Measurements from ENCODE around the gene KRT20. TPM values are rescaled to one million over a fixed set of nuclear protein-coding genes. Genes with fewer than 3 reads are reported as not detected.

Gene KRT20
- total and polyA plus RNA-seq, 9 donors = 0.05 to 4.2 (median 0.52) TPM; not detected in 5

DNA sequence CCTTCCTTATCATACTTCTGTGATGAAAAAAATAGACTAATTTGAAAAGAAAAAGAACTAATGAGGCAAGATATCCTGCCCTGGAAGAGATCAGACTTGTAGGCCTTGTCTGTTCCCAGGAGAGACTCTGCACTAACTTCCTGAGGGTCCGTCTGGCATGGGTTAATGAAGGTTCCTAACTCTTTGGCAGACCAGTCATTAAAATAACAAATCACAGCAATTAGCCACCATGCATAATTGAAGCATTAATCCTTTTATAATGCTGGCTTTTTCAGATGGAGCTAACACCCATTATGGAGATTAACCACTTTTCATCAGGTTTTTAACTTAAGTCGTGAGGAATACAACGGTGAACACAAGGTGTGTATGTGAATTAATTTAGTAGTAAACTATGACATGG is 52.2 kb downstream of the KRT20 start:
- 69 to 80% (median 70%) methylated on average over 3 of the region's 3 CpGs for WGBS, 3 donors
- Histone ChIP-seq H3K27me3 (no peaks in the 10 kb centered on the region), H3K4me1 (ENCODE audit: insufficient read depth) (no peaks in the 10 kb centered on the region), H3K27ac (no peak overlapping the region), H3K36me3 (no peaks in the 10 kb centered on the region), H3K9me3 (no peaks in the 10 kb centered on the region), H3K4me3 (no peak overlapping the region)
- TF ChIP-seq, protein P1, sequence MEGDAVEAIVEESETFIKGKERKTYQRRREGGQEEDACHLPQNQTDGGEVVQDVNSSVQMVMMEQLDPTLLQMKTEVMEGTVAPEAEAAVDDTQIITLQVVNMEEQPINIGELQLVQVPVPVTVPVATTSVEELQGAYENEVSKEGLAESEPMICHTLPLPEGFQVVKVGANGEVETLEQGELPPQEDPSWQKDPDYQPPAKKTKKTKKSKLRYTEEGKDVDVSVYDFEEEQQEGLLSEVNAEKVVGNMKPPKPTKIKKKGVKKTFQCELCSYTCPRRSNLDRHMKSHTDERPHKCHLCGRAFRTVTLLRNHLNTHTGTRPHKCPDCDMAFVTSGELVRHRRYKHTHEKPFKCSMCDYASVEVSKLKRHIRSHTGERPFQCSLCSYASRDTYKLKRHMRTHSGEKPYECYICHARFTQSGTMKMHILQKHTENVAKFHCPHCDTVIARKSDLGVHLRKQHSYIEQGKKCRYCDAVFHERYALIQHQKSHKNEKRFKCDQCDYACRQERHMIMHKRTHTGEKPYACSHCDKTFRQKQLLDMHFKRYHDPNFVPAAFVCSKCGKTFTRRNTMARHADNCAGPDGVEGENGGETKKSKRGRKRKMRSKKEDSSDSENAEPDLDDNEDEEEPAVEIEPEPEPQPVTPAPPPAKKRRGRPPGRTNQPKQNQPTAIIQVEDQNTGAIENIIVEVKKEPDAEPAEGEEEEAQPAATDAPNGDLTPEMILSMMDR (IDR thresholded peaks at IDR 0.05) = no peak
- intact Hi-C loops (cut with DNase I) = no loop called here
- DNase-seq = no peak

DNA sequence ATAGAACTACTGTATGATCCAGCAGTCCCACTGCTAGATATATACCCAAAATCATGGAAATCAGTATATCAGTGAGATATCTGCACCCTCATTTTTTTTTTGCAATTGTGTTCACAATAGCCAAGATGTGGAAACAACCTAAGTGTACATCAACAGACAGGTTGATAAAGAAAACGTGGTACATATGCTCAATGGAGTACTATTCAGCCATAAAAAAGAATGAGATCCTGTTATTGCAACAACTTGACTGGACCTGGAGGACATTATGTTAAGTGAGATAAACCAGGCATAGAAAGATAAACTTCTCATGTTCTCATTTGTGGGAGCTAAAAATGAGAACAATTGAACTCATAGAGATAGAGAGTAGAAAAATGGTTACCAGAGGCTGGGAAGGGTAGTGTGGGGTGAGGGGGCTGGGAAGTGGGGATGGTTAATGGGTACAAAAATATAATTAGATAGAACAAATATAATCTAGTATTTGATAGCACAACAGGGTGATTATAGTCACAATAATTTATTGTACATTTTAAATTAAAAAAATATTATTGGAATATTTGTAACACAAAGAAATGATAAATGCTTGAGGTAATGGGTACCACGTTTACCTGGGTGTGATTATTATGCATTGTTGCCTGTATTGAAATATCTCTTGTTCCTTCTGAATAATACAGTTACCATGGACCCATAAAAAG is 54.8 kb downstream of the KRT20 start:
- TF ChIP-seq, protein P1 (IDR thresholded peaks at IDR 0.05) = no peak
- no peak overlapping the region for H3K4me3 ChIP-seq
- H3K27ac ChIP-seq = no peak overlapping the region
- no peaks in the 10 kb centered on the region for H3K4me1 ChIP-seq (ENCODE audit: insufficient read depth)
- no peak for DNase-seq
- intact Hi-C loops (cut with DNase I) = no loop called here
- H3K36me3 ChIP-seq = no peaks in the 10 kb centered on the region
- WGBS, 3 donors = 86 to 94% (median 89%) methylated on average over 2 of the region's 2 CpGs
- no peaks in the 10 kb centered on the region for H3K27me3 ChIP-seq
- no peaks in the 10 kb centered on the region for H3K9me3 ChIP-seq

DNA sequence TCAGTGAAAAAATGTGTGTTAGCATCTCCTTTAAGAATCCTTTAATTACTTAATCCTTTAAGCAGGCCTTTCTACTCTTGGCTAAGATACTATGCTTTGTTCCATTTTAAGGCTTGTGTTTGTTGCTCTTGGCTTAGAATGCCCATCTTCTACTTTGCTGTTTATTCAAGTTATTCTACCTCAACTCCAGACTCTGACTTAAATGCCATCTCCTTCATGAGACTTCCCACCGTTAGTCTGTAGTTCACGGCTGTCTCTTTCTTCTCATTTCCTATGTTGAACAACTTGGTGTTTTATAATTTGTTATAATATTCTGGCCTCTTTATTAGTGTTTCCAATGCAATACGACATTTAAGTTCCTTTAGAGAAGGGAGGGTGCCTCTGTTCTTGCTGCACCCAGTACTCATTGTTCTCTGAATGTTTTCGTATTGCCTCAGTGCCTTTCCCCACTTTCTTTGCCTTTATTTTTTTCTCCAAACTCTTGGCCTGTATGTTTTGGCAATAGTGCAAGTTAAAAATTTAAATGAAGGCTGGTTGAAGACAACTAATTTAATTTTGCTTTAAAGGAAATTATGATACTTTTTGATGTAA is 56.5 kb downstream of the KRT20 start:
- TF ChIP-seq, protein P1 (IDR thresholded peaks at IDR 0.05) = no peak
- no peak for TF ChIP-seq EP300 (IDR thresholded peaks at IDR 0.05)
- no peak for TF ChIP-seq POLR2A (IDR thresholded peaks at IDR 0.05)
- no peaks in the 10 kb centered on the region for H3K27me3 ChIP-seq
- no peak overlapping the region for H3K4me3 ChIP-seq
- H3K27ac ChIP-seq = no peak overlapping the region
- intact Hi-C loops (cut with DNase I) = no loop called here
- 63 to 83% (median 79%) methylated on average over 4 of the region's 4 CpGs for WGBS, 3 donors
- no peaks in the 10 kb centered on the region for H3K36me3 ChIP-seq
- no peaks in the 10 kb centered on the region for H3K4me1 ChIP-seq (ENCODE audit: insufficient read depth)
- no peaks in the 10 kb centered on the region for H3K9me3 ChIP-seq
- DNase-seq = no peak

DNA sequence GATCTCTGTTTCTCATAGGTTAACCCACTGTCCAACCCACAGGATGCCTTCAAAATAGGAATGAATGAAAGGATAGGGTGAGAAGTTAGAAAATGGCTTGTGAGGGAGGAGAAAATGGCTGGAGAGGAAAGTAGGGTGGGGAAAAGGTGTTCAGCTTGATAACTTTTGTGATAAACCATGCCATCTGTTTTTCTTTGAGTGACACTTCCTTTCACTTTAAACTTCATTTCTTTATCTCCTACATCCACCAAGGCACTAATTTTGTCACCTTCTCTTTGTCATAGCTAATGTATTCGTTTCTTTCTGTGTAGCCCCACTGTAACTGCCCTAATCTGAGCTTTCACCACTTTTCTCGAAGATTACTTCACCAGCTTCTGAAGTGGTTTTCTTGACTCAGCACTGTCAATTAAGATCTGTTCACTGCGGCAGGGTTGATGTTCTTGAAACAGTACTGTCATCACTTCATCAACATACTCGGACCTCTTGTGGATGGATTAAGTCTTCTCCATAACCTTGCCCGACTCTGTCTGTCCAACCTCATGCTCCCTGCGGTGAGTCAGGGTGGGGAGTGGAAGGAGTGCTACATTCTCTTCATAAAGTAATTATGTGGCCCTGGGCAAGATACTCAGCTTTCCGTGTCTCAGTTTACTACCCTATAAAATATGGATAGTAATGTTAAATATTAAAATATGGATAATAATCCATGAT is 57.1 kb downstream of the KRT20 start:
- no peak overlapping the region for H3K4me3 ChIP-seq
- 83 to 91% (median 90%) methylated on average over 7 of the region's 7 CpGs for WGBS, 3 donors
- TF ChIP-seq EP300 (IDR thresholded peaks at IDR 0.05) (no peak), POLR2A (IDR thresholded peaks at IDR 0.05) (no peak)
- TF ChIP-seq, protein P1 (IDR thresholded peaks at IDR 0.05) = no peak

More for the DNA sequence above, 57.1 kb downstream of the KRT20 start:
- Histone ChIP-seq H3K4me1 (ENCODE audit: insufficient read depth) (no peaks in the 10 kb centered on the region), H3K27ac (no peak overlapping the region), H3K9me3 (no peaks in the 10 kb centered on the region), H3K36me3 (no peaks in the 10 kb centered on the region), H3K27me3 (no peaks in the 10 kb centered on the region)
- intact Hi-C loops (cut with DNase I) = no loop called here
- no peak for DNase-seq

Other genes starting within 250 kb of the KRT20 start
- gene SMARCE1, start 237.4 kb downstream of the KRT20 start, total RNA-seq = 100 to 1,000 TPM in 5 of 7 donors, 10 to 100 TPM in 2; 80.2 to 129 (median 112) TPM
- 100 to 1,000 TPM; 109 to 158 TPM for gene SMARCE1, start 237.4 kb downstream of the KRT20 start, polyA plus RNA-seq
- gene KRT222, start 220.1 kb downstream of the KRT20 start, total RNA-seq = under 1 TPM in 4 of 7 donors, not detected in 3; 0.20 to 0.57 (median 0.39) TPM
- 1 to 10 TPM in 1 of 2 donors, under 1 TPM in 1; 0.10 to 1.6 TPM for gene KRT222, start 220.1 kb downstream of the KRT20 start, polyA plus RNA-seq
- not detected for gene KRT24, start 181.5 kb downstream of the KRT20 start, total RNA-seq
- gene KRT24, start 181.5 kb downstream of the KRT20 start, polyA plus RNA-seq = not detected
- gene KRT25, start 129.9 kb downstream of the KRT20 start, total RNA-seq = not detected
- not detected for gene KRT25, start 129.9 kb downstream of the KRT20 start, polyA plus RNA-seq
- gene KRT26, start 113.0 kb downstream of the KRT20 start, total RNA-seq = not detected
- not detected for gene KRT26, start 113.0 kb downstream of the KRT20 start, polyA plus RNA-seq
- not detected for gene KRT27, start 102.7 kb downstream of the KRT20 start, total RNA-seq
- not detected for gene KRT27, start 102.7 kb downstream of the KRT20 start, polyA plus RNA-seq
- not detected for gene KRT28, start 85.3 kb downstream of the KRT20 start, total RNA-seq
- not detected for gene KRT28, start 85.3 kb downstream of the KRT20 start, polyA plus RNA-seq
- 10 to 100 TPM; 10.4 to 57.3 (median 39.4) TPM for gene KRT10, start 62.6 kb downstream of the KRT20 start, total RNA-seq
- gene KRT10, start 62.6 kb downstream of the KRT20 start, polyA plus RNA-seq = 10 to 100 TPM; 16.2 to 35.2 TPM
- not detected for gene KRT12, start 18.0 kb downstream of the KRT20 start, total RNA-seq
- gene KRT12, start 18.0 kb downstream of the KRT20 start, polyA plus RNA-seq = not detected
- gene KRT23, start 52.4 kb upstream of the KRT20 start, total RNA-seq = 1 to 10 TPM in 3 of 7 donors, under 1 TPM in 2, not detected in 2; 0.22 to 5.0 (median 1.3) TPM
- gene KRT23, start 52.4 kb upstream of the KRT20 start, polyA plus RNA-seq = under 1 TPM; 0.05 to 0.53 TPM
- under 1 TPM in 1 of 7 donors, not detected in 6; 0.69 TPM for gene KRT39, start 81.7 kb upstream of the KRT20 start, total RNA-seq
- gene KRT39, start 81.7 kb upstream of the KRT20 start, polyA plus RNA-seq = not detected
- not detected for gene KRT40, start 99.1 kb upstream of the KRT20 start, total RNA-seq
- gene KRT40, start 99.1 kb upstream of the KRT20 start, polyA plus RNA-seq = not detected
- not detected for gene KRTAP3-3, start 108.9 kb upstream of the KRT20 start, total RNA-seq
- gene KRTAP3-3, start 108.9 kb upstream of the KRT20 start, polyA plus RNA-seq = not detected
- not detected for gene KRTAP3-2, start 114.7 kb upstream of the KRT20 start, total RNA-seq
- not detected for gene KRTAP3-2, start 114.7 kb upstream of the KRT20 start, polyA plus RNA-seq
- not detected for gene KRTAP3-1, start 123.9 kb upstream of the KRT20 start, total RNA-seq
- not detected for gene KRTAP3-1, start 123.9 kb upstream of the KRT20 start, polyA plus RNA-seq
- not detected for gene KRTAP1-5, start 142.0 kb upstream of the KRT20 start, total RNA-seq
- under 1 TPM in 1 of 2 donors, not detected in 1; 0.06 TPM for gene KRTAP1-5, start 142.0 kb upstream of the KRT20 start, polyA plus RNA-seq
- not detected for gene KRTAP1-4, start 145.0 kb upstream of the KRT20 start, total RNA-seq
- gene KRTAP1-4, start 145.0 kb upstream of the KRT20 start, polyA plus RNA-seq = not detected
- not detected for gene KRTAP1-3, start 149.6 kb upstream of the KRT20 start, total RNA-seq
- gene KRTAP1-3, start 149.6 kb upstream of the KRT20 start, polyA plus RNA-seq = not detected
- gene KRTAP1-1, start 156.2 kb upstream of the KRT20 start, total RNA-seq = not detected
- not detected for gene KRTAP1-1, start 156.2 kb upstream of the KRT20 start, polyA plus RNA-seq
- not detected for gene KRTAP2-1, start 162.1 kb upstream of the KRT20 start, total RNA-seq
- not detected for gene KRTAP2-1, start 162.1 kb upstream of the KRT20 start, polyA plus RNA-seq
- gene KRTAP2-2, start 170.0 kb upstream of the KRT20 start, total RNA-seq = not detected
- gene KRTAP2-2, start 170.0 kb upstream of the KRT20 start, polyA plus RNA-seq = not detected
- not detected for gene KRTAP2-3, start 174.9 kb upstream of the KRT20 start, total RNA-seq
- gene KRTAP2-3, start 174.9 kb upstream of the KRT20 start, polyA plus RNA-seq = not detected
- gene KRTAP2-4, start 180.6 kb upstream of the KRT20 start, total RNA-seq = not detected
- gene KRTAP2-4, start 180.6 kb upstream of the KRT20 start, polyA plus RNA-seq = not detected
- not detected for gene KRTAP4-7, start 198.9 kb upstream of the KRT20 start, total RNA-seq
- gene KRTAP4-7, start 198.9 kb upstream of the KRT20 start, polyA plus RNA-seq = not detected
- not detected for gene KRTAP4-8, start 212.9 kb upstream of the KRT20 start, total RNA-seq
- not detected for gene KRTAP4-8, start 212.9 kb upstream of the KRT20 start, polyA plus RNA-seq
- not detected for gene KRTAP4-16, start 217.0 kb upstream of the KRT20 start, total RNA-seq
- gene KRTAP4-16, start 217.0 kb upstream of the KRT20 start, polyA plus RNA-seq = not detected
- gene KRTAP4-9, start 220.1 kb upstream of the KRT20 start, total RNA-seq = not detected
- not detected for gene KRTAP4-9, start 220.1 kb upstream of the KRT20 start, polyA plus RNA-seq
- gene KRTAP4-11, start 233.1 kb upstream of the KRT20 start, total RNA-seq = not detected
- not detected for gene KRTAP4-11, start 233.1 kb upstream of the KRT20 start, polyA plus RNA-seq
- gene KRTAP4-12, start 238.9 kb upstream of the KRT20 start, total RNA-seq = not detected
- not detected for gene KRTAP4-12, start 238.9 kb upstream of the KRT20 start, polyA plus RNA-seq